COLO668 (cell line): Measurements from ENCODE around the gene USP32.
"Not testable (repeated sequence)": the region's sequence is repeated elsewhere in the genome, so short reads cannot be mapped to it uniquely, and the experiment has no call there.

Source experiments
- DNase-seq: peaks from one replicate; lab custom pipeline; 2025; ENCODE audit not compliant: unreplicated experiment; lab: John Stamatoyannopoulos, UW

Gene USP32

DNA sequence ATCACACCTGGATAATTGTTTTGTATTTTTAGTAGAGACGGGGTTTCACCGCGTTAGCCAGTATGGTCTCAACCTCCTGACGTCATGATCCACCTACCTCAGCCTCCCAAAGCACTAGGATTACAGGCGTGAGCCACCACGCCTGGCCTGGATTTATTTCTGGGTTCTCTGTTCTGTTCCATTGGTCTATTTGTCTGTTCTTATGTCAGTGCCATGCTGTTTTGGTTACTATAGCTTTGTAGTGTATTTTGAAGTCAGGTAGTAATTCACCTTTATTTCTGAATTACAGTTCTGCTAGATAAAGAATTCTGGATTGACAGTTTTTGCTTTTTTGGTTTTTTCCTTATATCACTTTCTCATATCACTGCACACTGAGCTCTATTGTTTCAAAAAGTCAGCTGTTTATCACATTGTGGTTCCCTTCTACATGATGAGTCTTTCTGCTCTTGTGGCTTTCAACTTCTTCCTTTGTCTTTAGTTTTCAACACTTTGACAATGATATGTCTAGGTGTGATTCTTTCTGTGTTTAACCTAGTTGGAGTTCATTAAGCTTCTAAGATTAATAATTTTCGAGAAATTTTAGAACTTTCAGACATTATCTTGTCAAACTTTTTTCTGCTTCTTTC, 144.0 kb downstream of the USP32 start:
- DNase-seq: no peak

DNA sequence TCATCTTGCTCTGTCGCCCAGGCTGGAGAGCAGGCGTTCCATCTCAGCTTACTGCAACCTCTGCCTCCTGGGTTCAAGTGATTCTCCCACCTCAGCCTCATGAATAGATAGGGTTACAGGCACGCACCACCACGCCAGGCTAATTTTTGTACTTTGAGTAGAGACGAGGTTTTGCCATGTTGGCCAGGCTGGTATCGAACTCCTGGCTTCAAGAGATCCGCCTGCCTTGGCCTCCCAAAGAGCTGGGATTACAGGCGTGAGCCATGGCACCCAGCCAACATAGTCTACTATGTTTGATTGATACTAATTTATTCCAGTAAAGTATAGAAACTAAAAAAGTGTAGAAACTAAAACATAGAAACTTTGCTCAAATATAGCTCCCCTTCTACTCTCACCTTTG, 147.3 kb downstream of the USP32 start:
- no peak for DNase-seq

DNA sequence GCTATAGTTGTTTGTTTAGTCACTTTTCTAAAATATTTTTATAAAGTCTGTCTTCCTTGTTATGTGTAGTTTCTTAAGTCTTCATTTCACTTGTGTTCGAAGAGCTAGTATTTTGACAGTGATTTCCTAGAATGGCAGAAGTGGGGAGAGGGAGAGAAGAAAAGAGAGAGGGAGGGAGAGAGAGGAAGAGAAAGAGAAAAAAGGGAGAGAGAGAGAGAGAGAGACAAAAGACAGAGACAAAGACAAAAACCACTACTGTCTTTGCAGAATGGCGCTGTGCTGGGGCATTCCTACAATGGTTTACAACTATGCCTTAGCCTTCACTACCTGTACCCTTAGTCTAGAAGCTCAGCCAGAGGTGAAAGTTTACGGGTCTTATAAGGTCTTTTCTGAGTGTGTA, 151.6 kb downstream of the USP32 start:
- no peak for DNase-seq

DNA sequence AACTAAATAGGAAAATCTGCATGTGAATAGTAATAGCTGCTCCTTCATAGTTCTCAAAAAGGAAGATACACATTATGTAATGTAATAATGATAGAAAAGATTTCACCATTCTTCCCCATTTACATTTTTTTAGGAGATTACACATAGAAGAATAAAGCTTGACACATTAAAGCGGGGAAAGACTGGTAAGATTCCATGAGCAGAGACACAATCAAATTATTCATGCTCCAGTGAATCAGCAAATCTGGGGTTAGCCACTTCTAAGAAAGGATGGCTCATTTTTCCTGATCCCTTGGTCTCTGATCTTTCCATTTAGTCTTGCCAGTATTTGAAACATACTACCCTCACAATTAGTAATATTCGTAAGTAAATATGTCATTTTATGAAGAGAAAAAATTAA, 160.2 kb downstream of the USP32 start:
- DNase-seq: no peak

DNA sequence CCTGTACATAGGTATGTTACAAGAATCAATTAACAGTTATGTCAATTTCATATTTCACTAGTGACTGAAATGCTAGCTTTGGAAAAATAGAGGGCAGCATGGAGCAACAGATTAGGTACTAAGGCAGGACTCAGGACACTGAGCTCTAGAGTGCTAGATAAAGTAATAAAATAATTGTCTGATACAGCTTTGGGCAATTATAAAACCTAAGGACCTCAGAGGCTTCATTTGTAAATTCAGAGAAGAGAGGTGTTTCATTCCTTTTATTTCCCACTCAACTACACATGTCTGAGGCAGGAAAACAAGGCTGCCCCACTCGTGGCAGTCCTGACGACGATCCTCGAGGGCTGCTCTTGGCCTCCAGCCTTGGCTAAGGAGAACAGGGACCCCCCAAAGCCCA, 160.7 kb downstream of the USP32 start:
- no peak for DNase-seq

DNA sequence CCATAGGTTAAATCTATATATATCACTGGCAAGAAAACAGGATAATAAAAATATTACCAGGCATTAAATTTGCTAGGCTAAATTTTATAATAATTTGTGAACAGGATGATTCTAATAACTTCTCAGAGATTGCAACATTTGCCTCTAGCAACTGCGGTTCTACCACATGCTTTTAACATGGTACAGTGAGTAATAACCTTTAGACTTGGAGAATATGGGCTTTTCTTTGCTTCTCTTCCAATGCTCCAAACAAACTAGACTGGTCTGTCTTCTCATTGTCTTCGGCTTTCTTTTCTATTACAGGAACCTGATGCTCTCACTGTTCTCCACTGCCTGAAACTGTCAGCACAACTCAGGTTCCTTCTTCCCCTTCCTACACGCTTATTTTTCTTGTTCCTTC, 161.6 kb downstream of the USP32 start:
- DNase-seq: no peak

DNA sequence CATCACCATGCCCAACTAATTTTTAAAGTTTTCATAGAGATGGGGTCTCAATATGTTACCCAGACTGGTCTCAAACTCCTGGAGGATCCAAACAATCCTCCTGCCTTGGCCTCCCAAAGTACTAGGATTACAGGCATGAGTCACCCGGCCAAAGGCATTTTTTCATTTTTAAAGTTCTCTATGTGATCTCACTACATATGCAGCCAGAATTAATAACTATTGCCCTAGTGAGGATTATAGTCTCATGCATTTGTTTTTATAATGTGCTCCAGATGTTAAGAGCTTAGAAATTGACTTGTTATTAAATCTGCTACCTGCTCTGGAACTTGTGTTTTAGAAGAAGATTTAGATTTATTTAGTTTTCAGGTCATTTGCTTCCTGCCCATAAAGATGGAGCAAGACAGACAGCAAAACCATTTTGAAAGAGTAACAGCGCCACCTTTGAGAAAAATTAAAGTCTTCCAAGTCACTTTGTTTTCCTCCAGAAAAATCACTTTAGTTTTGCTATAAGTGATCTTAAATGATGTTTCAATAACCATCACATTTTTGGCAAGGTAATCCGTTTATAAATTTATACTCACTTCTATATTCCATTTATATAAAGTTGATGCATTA, 162.6 kb downstream of the USP32 start:
- no peak for DNase-seq

DNA sequence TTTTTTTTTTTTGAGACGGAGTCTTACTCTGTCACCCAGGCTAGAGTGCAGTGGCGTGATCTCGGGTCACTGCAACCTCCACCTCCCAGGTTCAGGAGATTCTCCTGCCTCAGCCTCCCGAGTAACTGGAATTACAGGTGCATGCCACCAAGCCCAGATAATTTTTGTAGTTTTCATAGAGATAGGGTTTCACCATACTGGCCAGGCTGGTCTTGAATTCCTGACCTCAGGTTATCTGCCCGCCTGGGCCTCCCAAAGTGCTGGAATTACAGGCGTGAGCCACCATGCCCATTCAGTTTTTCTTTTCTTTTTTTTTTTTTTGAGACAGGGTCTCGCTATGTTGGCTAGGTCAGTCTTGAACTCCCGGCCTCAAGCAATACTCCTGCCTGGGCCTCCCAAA, 164.7 kb downstream of the USP32 start:
- not testable (repeated sequence) for DNase-seq

DNA sequence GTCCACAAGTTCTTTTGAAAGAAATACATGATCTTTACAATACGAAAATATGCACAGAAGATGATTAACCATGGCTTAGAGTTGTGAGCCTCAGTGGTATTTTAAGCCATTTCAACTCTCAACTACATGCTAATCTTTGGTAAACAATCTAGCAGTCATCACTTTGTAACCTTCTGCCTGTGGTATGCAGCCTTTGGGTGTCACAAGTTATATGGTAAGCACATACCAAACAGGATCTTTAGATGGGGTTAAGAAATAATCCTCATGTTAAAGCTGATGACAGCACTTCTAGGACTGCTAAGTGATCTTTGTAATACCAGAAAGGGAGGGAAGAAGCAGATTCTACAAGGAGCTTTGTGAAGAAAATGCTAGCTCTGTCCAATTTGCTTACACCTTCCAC, 167.9 kb downstream of the USP32 start:
- DNase-seq: no peak

DNA sequence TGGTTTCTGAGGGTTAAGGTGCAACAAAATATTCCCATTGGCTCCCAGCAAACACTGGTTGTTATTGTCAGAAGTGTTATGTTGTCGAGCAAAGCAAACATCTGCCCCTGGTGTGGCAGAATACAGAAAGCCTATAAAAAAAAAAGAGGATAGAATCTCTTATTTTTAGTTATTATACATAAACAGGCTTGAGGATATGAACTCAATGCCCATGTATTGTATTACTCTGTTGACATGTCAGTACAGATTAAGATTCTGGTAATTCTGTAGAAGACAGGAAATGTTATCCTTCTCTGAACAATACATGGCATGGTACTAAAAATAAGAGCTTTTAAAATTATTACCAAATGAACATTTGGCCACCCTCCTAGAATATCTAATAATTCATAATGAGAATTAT, 168.5 kb downstream of the USP32 start:
- DNase-seq: no peak

DNA sequence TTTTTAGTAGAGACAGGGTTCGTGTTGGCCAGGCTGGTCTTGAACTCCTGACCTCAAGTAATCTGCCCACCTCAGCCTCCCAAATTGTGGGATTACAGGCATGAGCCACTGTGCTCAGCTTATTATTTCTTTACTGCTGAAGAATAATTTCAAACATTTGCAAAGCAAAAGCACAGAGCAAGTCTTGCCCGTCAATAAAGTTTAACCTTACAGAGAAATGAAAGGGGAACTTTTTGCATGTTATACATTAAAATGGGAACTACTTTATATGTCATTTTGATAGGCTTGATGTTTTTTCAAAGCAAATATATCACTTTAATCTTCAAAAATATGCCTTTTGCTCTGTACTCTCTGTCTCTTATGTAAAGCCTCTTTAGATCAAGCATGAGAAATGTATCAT, 173.2 kb downstream of the USP32 start:
- DNase-seq: not testable (repeated sequence)

DNA sequence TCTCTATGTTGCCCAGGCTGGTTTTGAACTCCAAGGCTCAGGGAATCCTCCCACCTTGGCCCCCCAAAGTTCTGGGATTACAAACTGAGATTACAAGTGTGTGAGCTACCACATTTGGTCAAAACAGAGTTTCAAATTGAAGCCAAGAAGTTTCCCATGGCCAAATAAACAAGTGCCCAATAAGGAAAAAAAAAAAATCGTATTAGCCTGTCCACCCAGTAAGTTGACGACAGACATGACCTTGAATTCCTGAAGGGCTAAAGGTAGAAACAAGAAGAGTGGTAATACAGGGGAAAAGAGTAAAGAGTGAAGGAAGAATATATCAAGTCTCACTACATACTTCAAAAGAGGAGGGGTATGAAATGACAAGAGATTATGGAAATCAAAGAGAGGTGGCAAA, 176.0 kb downstream of the USP32 start:
- not testable (repeated sequence) for DNase-seq

DNA sequence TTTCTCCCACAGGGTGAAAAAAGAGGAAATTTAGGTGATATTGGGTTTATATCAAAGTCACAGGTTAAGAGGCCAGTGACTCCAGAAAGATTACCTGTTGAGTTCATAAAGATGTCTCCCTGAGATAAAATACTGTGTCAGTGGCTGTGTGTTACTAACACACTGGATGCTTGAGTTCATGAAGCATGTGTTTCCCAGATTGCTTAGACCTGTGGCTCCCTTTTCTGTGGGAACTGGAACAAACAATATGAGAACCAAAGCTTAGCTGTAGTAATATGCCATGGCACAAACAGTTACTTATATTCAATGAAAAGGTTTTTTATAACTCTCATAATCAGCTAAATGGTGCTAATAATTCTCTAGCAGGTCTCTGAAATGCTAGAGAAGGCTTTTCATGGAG, 180.7 kb downstream of the USP32 start:
- DNase-seq: not testable (repeated sequence)

DNA sequence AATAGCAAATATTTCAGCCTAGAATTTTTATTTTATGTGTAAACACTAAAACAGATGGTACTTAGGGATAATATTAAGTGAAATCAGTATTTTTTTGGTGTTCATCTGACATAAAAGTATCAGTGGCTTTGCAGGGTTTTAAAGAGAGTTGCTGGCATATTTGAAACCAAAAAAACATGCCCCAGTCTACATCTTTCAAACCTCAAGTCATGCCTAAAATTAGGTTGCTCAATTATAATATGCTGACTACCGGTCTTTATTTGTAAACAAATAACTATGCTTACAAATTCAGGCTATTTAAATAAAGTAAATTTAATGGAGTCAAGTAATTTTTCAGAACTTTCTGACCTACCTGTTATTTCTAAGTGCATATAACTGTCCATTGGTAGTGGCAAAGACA, 183.6 kb downstream of the USP32 start:
- DNase-seq: not testable (repeated sequence)

DNA sequence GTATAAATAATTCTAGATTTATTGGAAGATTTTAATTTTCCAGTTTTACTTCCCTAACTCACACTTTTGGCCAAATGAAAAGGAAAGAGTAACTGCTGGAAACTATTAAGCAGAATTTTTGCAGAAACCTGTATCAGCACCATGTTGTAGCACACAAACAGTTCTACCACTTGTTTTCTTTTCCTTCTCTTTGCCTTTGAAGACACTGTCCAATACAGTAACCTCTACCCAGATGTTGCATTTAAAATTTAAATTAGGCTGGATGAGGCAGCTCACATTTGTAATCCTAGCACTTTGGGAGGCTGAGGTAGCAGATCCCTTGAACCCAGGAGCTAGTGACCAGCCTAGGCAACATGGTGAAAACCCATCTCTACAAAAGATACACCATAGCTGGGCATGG, 186.2 kb downstream of the USP32 start:
- not testable (repeated sequence) for DNase-seq

DNA sequence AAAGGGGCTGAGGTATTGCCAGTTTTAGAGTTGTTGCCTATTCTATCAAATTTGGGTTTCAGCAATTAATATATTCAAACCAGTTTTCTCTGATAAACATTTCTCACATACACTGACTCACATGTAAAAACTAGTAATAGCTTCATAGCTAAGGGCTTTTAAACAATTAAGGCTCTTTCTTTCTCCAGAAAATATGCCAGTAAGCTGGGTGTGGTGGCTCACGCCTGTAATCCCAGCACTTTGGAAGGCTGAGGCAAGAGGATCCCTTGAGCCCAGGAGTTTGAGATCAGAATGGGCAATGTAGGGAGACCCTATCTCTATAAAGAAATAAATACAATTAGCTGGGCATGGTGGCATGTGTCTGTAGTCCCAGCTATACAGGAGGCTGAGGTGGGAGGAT, 193.3 kb downstream of the USP32 start:
- not testable (repeated sequence) for DNase-seq

DNA sequence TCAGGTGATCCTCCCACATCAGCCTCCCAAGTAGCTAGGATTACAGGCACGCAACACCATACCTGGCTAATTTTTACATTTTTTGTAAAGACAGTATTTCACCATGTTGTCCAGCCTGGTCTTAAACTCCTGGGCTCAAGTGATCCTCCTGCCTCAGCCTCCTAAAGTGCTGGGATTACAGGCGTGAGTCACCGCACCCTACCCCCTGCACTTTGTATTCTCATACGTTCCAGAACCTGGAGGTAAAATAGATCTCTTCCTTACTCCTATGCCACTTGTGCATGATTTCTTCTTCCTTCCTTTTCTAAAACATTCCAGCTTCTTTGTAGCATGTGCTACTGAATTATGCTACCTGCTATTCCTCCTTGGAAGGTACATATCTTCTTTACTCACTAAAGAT, 197.8 kb downstream of the USP32 start:
- DNase-seq: not testable (repeated sequence)

DNA sequence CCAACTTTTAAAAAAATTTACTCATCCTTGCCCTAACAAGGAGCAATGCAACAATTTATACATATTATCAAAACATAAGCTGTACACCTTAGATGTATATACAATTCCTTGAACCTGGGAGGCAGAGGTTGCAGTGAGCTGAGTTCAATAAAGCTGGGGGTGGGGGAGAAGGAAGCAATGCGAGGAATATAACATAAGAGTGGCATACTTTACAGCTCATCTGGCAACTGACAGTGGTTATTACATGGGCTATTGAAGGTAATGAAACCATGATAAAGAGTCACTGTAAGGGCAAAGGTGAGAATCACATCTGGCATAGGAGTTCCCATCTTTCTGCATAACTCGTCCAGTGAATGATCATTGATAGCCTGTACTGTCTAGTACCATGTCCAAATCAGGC, 198.5 kb downstream of the USP32 start:
- DNase-seq: no peak

DNA sequence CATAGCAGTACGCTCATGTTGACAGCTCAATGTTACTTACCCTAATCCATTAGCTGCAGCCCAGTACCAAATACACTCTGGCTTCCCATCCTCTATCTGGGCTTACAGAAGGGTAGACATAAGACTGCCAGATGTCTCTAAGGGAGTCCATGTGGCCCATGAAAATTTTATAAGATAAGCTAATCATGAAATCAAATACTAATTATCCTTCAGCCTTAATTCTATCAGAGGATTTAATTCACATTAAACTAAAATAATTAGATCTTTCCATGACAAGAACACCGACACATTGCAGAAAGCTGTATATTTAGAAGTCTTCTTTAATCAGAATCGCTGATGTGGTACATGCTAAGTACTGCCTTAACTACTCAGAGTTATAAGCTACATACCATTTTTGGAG, 198.9 kb downstream of the USP32 start:
- DNase-seq: not testable (repeated sequence)

DNA sequence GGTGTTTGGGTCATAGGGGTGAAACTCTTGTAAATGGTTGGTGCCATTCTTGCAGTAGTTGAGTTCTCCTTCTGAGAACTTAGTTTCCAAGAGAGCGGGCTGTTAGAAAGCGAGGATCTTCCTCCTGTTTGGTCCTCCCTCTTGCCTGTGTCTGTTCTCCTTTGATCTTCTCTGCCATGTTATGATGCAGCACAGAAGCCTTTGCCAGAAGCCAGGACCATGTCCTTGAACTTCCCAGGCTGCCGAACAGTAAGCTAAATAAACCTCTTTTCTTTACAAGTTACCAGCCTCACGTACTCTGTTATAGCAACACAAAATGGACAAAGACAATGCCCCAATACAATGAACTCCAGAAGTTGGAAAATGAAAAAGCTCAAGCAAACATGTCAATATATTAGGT, 201.9 kb downstream of the USP32 start:
- not testable (repeated sequence) for DNase-seq

DNA sequence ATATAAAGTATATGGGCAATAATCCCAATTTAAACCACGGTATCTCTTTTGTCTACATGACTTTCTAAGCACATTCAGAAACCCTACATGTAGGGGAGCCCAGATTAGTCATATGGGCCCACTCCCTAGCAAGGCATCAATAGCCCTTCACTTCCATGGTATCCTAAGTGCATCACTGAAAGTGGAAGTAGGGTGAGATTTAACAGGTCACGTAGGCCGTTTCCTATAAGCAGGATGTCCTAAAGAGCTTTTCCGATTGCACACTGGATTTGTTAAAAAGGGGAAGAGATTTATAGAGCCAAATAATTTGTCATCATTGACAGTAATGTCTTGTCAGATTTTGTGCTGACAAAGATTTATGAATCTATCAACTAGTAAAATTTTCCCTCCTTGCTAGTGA, 203.2 kb downstream of the USP32 start:
- DNase-seq: no peak

DNA sequence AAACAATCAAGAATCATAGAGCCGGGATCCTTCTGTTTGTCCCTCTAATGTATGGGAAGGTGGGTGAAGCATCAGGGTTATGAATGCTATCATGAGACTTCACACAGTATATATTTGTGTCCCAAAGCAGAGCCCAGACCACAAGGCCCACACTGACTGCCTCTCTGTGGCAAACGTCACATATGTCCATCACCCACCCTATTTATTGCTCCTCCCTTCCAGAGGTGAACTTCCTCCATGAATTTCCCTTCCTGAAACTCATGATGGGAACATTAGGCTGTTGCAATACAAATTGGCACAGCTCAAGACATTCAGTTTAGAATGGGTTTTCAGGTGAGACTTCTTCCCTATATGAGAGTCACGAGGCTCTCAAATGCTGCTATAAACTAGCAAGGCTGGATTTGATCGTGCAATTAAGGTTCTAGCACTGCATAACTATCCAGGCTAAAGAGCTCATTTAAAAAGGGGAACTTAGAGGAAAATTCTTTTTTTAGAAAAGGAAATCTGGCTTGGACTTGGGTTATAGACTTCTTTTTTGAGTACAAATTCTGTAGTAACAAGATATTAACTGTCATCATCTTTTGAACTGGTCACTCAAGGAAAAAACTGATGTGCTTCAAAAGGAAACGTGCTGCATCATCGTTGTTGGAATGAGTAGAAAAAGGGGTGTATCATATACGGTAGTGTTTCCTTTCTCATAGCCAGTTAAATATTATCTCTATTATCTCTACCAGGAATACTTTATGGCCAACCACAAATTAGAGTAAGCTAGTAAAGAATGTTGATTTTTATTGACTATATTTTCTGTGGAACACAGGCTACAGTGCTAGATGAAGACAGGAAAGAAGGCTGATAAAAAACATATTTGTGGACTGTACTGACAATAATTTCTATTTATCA, 204.8 kb downstream of the USP32 start:
- DNase-seq: not testable (repeated sequence)
